HepG2 (cell line): ENCODE data around the gene CD19. TPM values are rescaled to one million over a fixed set of nuclear protein-coding genes. Genes with fewer than 3 reads are reported as not detected.

Experiments
- CENPT ChIP-seq: sonication (generic); formaldehyde crosslinking; IDR thresholded peaks from 2 replicates; pipeline ENCODE4 v1.8.0; 2022; ENCODE audit warnings: low read depth, mild to moderate bottlenecking, moderate library complexity, missing genetic modification reagents
- FOXO4 ChIP-seq: sonication (generic); formaldehyde crosslinking; conservative IDR thresholded peaks from 2 replicates; pipeline ENCODE4 v1.8.1; 2023; ENCODE audit warnings: missing genetic modification reagents
- FUBP1 ChIP-seq: sonication (generic); formaldehyde crosslinking; IDR thresholded peaks from 2 replicates; pipeline ENCODE4 v1.5.1; 2020; ENCODE audit warnings: missing genetic modification reagents, mild to moderate bottlenecking, borderline replicate concordance
- GFI1 ChIP-seq: sonication (generic); formaldehyde crosslinking; IDR thresholded peaks from 2 replicates; pipeline ENCODE4 v1.5.0; 2020; ENCODE audit warnings: missing genetic modification reagents, mild to moderate bottlenecking, borderline replicate concordance
- HCFC1 ChIP-seq: fragments of 150-350 bp; IDR thresholded peaks from 2 replicates; pipeline ENCODE4 v1.6.1; 2014; ENCODE audit warnings: low read depth, low read length
- HES4 ChIP-seq: sonication (generic); formaldehyde crosslinking; IDR thresholded peaks from 2 replicates; pipeline ENCODE4 v1.9.0; 2021; ENCODE audit warnings: mild to moderate bottlenecking, missing genetic modification reagents, borderline replicate concordance
- KDM4B ChIP-seq: sonication (generic); formaldehyde crosslinking; IDR thresholded peaks from 2 replicates; pipeline ENCODE4 v1.4.0; 2020; ENCODE audit warnings: missing genetic modification reagents
- KLF6 ChIP-seq: IDR thresholded peaks from 2 replicates; pipeline ENCODE4 v1.8.0; 2016; ENCODE audit warnings: missing biosample characterization, missing genetic modification reagents
- NBN ChIP-seq: fragments of 450-650 bp; conservative IDR thresholded peaks from 2 replicates; pipeline ENCODE4 v1.6.1; 2017
- NCOR1 ChIP-seq: fragments of 200-600 bp; sonication (generic); IDR thresholded peaks from 2 replicates; pipeline ENCODE4 v1.7.0; 2017; ENCODE audit warnings: antibody characterized with exemption, low read length, borderline replicate concordance
- NR2F6 ChIP-seq, 2 experiments: IDR thresholded peaks; 2 replicates each; pipeline ENCODE4 v1.6.1; 2016; ENCODE audit warnings: antibody characterized with exemption in 1 of 2, mild to moderate bottlenecking in 1 of 2
- PAWR ChIP-seq: sonication (generic); formaldehyde crosslinking; IDR thresholded peaks from 2 replicates; pipeline ENCODE4 v1.4.0; 2020; ENCODE audit warnings: missing genetic modification reagents, mild to moderate bottlenecking, borderline replicate concordance
- PITX1 ChIP-seq: sonication (generic); formaldehyde crosslinking; IDR thresholded peaks from 2 replicates; pipeline ENCODE4 v1.5.1; 2020; ENCODE audit warnings: mild to moderate bottlenecking, missing genetic modification reagents
- RBM22 ChIP-seq: fragments of 200-400 bp; formaldehyde crosslinking; optimal IDR thresholded peaks from 2 replicates; pipeline ENCODE3; 2017; ENCODE audit warnings: mild to moderate bottlenecking, low read length, moderate library complexity
- RXRB ChIP-seq: IDR thresholded peaks from 2 replicates; pipeline ENCODE4 v1.6.1; 2016; ENCODE audit warnings: borderline replicate concordance, missing genetic modification reagents, missing compliant biosample characterization
- SALL2 ChIP-seq: sonication (generic); formaldehyde crosslinking; IDR thresholded peaks from 2 replicates; pipeline ENCODE4 v1.8.1; 2023; ENCODE audit warnings: mild to moderate bottlenecking, missing genetic modification reagents, inconsistent platforms
- SMAD1 ChIP-seq: sonication (generic); formaldehyde crosslinking; IDR thresholded peaks from 2 replicates; pipeline ENCODE4 v1.4.0; 2020; ENCODE audit warnings: missing genetic modification reagents, low read depth, mild to moderate bottlenecking, borderline replicate concordance
- ZBTB34 ChIP-seq: sonication (generic); formaldehyde crosslinking; IDR thresholded peaks from 2 replicates; pipeline ENCODE4 v1.8.0; 2022; ENCODE audit warnings: mild to moderate bottlenecking, missing genetic modification reagents
- ZMYM2 ChIP-seq: sonication (generic); formaldehyde crosslinking; IDR thresholded peaks from 2 replicates; pipeline ENCODE4 v1.8.0; 2022; ENCODE audit warnings: mild to moderate bottlenecking, missing genetic modification reagents
- ZNF136 ChIP-seq: sonication (generic); formaldehyde crosslinking; IDR thresholded peaks from 2 replicates; pipeline ENCODE4 v1.8.1; 2022; ENCODE audit warnings: low read depth, mild to moderate bottlenecking, moderate library complexity, missing genetic modification reagents
- ZNF263 ChIP-seq: sonication (generic); formaldehyde crosslinking; IDR thresholded peaks from 2 replicates; pipeline ENCODE4 v1.4.0; 2020; ENCODE audit warnings: missing genetic modification reagents
- ZNF652 ChIP-seq: IDR thresholded peaks from 2 replicates; pipeline ENCODE4 v1.6.1; 2016; ENCODE audit warnings: low read depth, borderline replicate concordance
- polyA plus RNA-seq, 8 experiments: library from polyadenylated mRNA; depleted of rRNA in 3 of 8; stranded (reverse) in 7 of 8; unstranded in 1 of 8; fragments of >200 nt; fragmentation: Illumina TruSeq in 4 of 8; extraction: Trizol in 4 of 8; gene quantifications; 2 replicates each; pipeline versions ENCODE4 v1.2.1 to v1.2.3, GENCODE V29; 2011 to 2016; ENCODE audit warnings: low read depth in 4 of 8, missing spikeins in 1 of 8, mixed read lengths in 1 of 8; ENCODE audit not compliant: insufficient read depth in 1 of 8
- total RNA-seq, 5 experiments: library from RNA; depleted of rRNA; stranded (reverse); fragments of >200 nt; fragmentation: Illumina TruSeq; extraction: Trizol; gene quantifications; 2 replicates each; pipeline ENCODE4 v1.2.3, GENCODE V29; 2016; ENCODE audit warnings: low read depth in 1 of 5

CD19 gene
- total and polyA plus RNA-seq, 2 of the 13 experiments (the other 11 are each of a cell fraction or from before 2014, with no cell fraction given), result 0.55 to 1.1 TPM

GRCh38 chr16:28924762-28925385 is 6.9 kb upstream of the CD19 start, which contains the start of gene RABEP2 (continued):
- TF ChIP-seq SALL2 (CRISPR knock-in tag) (no peak; the same call in 1 of the 2 replicates), PITX1 (CRISPR knock-in tag) (0 out of 2 replicates have a peak, but pooled peaks have one; percentile 12), ZNF263 (CRISPR knock-in tag) (peak; percentile 69), NBN (no peak), FOXO4 (CRISPR knock-in tag) (no peak), CENPT (no peak), KLF6 (CRISPR knock-in tag) (no peak; the same call in 1 of the 2 replicates), ZNF652 (CRISPR knock-in tag) (no peak), ZNF136 (CRISPR knock-in tag) (no peak), NCOR1 (no peak), RXRB (CRISPR knock-in tag) (no peak), ZBTB34 (CRISPR knock-in tag) (no peak), ZMYM2 (no peak), RBM22 (no peak), GFI1 (no peak), FUBP1 (CRISPR knock-in tag) (no peak), KDM4B (CRISPR knock-in tag) (no peak; the same call in 1 of the 2 replicates), SMAD1 (CRISPR knock-in tag) (peak; percentile 29; the same call in 1 of the 2 replicates), PAWR (CRISPR knock-in tag) (no peak), HES4 (CRISPR knock-in tag) (no peak), NR2F6 (IDR thresholded peaks at IDR 0.05) (no peak), NR2F6 (CRISPR knock-in tag; IDR thresholded peaks at IDR 0.05) (no peak), HCFC1 (peak; percentile 24; the same call in 1 of the 2 replicates)
